Endothelial cell of umbilical vein (primary cell): ENCODE data around the gene MAD2L2. TPM values are rescaled to one million over a fixed set of nuclear protein-coding genes. Genes with fewer than 3 reads are reported as not detected.

ENCODE experiments used
- BruUV-seq: library from RNA; stranded (reverse); fragments of 400-500 nt; replicated peaks from 2 replicates; lab custom pipeline; 2021; lab: Mats Ljungman, UMichigan
- CTCF ChIA-PET: fragments of 300-600, 350-600 bp; sonication (Branson Sonifier 250); formaldehyde crosslinking; loops from one replicate; lab custom pipeline; 2021; ENCODE audit warnings: antibody characterized with exemption, inconsistent platforms; lab: Charles Lee
- POLR2A ChIA-PET: fragments of 300-600, 350-600 bp; sonication (Branson Sonifier 250); formaldehyde crosslinking; loops from one replicate; lab custom pipeline; 2021; ENCODE audit warnings: antibody characterized with exemption, inconsistent platforms; lab: Charles Lee
- DNase-seq: peaks from one replicate; pipeline ENCODE4 v3.0.0-alpha.2; 2011; ENCODE audit warnings: low read depth, low spot score
- FAIRE-seq: peaks from 2 replicates; lab custom pipeline; 2011; peaks lifted over from hg19 to GRCh38; lab: Jason Lieb, UNC
- H2AFZ ChIP-seq: 2 replicates; pipeline ENCODE4 v1.6.0; 2012; ENCODE audit warnings: low read depth, low read length, control low read depth, inconsistent platforms
- H3K27ac ChIP-seq: 2 replicates; pipeline ENCODE4 v1.5.1; 2011; ENCODE audit warnings: low read depth, mild to moderate bottlenecking, control low read depth, low read length, moderate library complexity; ENCODE audit not compliant: insufficient read depth
- H3K27me3 ChIP-seq, 2 experiments: 2 replicates each; pipeline versions ENCODE4 v1.6.0 to v1.6.1; 2011; ENCODE audit warnings: low read length in 2 of 2, mixed read lengths in 1 of 2; ENCODE audit not compliant: control insufficient read depth in 2 of 2, insufficient read depth in 2 of 2
- H3K36me3 ChIP-seq, 2 experiments: 2 replicates in 1 of 2; 3 replicates in 1 of 2; pipeline ENCODE4 v1.5.1; 2011; ENCODE audit warnings: low read length in 2 of 2, mild to moderate bottlenecking in 1 of 2, moderate library complexity in 1 of 2; ENCODE audit not compliant: control insufficient read depth in 2 of 2, insufficient read depth in 2 of 2; ENCODE audit errors: extremely low read depth in 1 of 2
- H3K4me1 ChIP-seq: 3 replicates; pipeline ENCODE4 v1.5.1; 2011; ENCODE audit warnings: mild to moderate bottlenecking, low read length; ENCODE audit not compliant: control insufficient read depth, insufficient read depth; ENCODE audit errors: extremely low read depth
- H3K4me2 ChIP-seq: 2 replicates; pipeline ENCODE4 v1.6.1; 2011; ENCODE audit warnings: low read length, control low read depth, mixed read lengths; ENCODE audit not compliant: insufficient read depth
- H3K4me3 ChIP-seq, 3 experiments: fragments of 200-600 bp in 1 of 3; sonication (generic), shearing (Covaris generic) in 1 of 3; replicated peaks in 1 of 3; 2 replicates each; pipeline ENCODE4 v1.5.1; 2011 to 2016; ENCODE audit warnings: control low read depth in 3 of 3, low read length in 3 of 3, mild to moderate bottlenecking in 2 of 3, inconsistent platforms in 1 of 3, low read depth in 1 of 3, moderate library complexity in 1 of 3; ENCODE audit not compliant: insufficient read depth in 1 of 3
- H3K79me2 ChIP-seq: 2 replicates; pipeline ENCODE4 v1.6.0; 2012; ENCODE audit warnings: low read length, inconsistent platforms; ENCODE audit not compliant: control insufficient read depth, insufficient read depth
- H3K9ac ChIP-seq: replicated peaks from 2 replicates; pipeline ENCODE3; 2011; ENCODE audit warnings: low read length, control low read depth; ENCODE audit not compliant: insufficient read depth; ENCODE audit errors: extremely low read depth
- H3K9me1 ChIP-seq: replicated peaks from 3 replicates; pipeline ENCODE4 v1.6.0; 2011; ENCODE audit warnings: mild to moderate bottlenecking, low read length; ENCODE audit not compliant: control insufficient read depth, insufficient read depth; ENCODE audit errors: extremely low read depth
- H3K9me3 ChIP-seq: replicated peaks from 2 replicates; pipeline ENCODE4 v1.5.1; 2012; ENCODE audit warnings: low read length, inconsistent platforms; ENCODE audit not compliant: control insufficient read depth, insufficient read depth
- H4K20me1 ChIP-seq: replicated peaks from 2 replicates; pipeline ENCODE3; 2011; ENCODE audit warnings: mild to moderate bottlenecking, low read length; ENCODE audit not compliant: control insufficient read depth, insufficient read depth; ENCODE audit errors: extremely low read depth
- EZH2 ChIP-seq: IDR thresholded peaks from 2 replicates; pipeline ENCODE4 v1.6.1; 2012; ENCODE audit warnings: borderline replicate concordance, low read depth, mild to moderate bottlenecking, moderate library complexity, low read length, inconsistent platforms; ENCODE audit not compliant: severe bottlenecking
- FOS ChIP-seq: IDR thresholded peaks from 2 replicates; pipeline ENCODE4 v1.6.1; 2011; ENCODE audit warnings: mild to moderate bottlenecking, low read length, moderate library complexity, borderline replicate concordance; ENCODE audit not compliant: insufficient read depth
- GATA2 ChIP-seq: IDR thresholded peaks from 2 replicates; pipeline ENCODE4 v1.7.0; 2011; ENCODE audit warnings: low read depth, mild to moderate bottlenecking, moderate library complexity, mixed read lengths, low read length; ENCODE audit not compliant: insufficient read length, insufficient read depth
- JUN ChIP-seq: IDR thresholded peaks from 2 replicates; pipeline ENCODE4 v1.6.1; 2011; ENCODE audit warnings: borderline replicate concordance, low read depth; ENCODE audit not compliant: insufficient read length, insufficient read depth
- POLR2AphosphoS5 ChIP-seq: IDR thresholded peaks from 2 replicates; pipeline ENCODE4 v1.6.1; 2012; ENCODE audit warnings: low read depth, mild to moderate bottlenecking, control low read depth, low read length, moderate library complexity; ENCODE audit not compliant: insufficient read depth
- dilution Hi-C: fragments of 300-500 bp; cut with MboI; formaldehyde crosslinking; loops from one replicate; pipeline ENCODE4 v1.15.0; 2019; ENCODE audit warnings: low sequenced_read_pairs; ENCODE audit not compliant: extremely low pct_ligation_motif_present
- intact Hi-C: fragments of 100-400 bp; cut with micrococcal nuclease; formaldehyde crosslinking; loops from one replicate; pipeline ENCODE4 v1.10.0; 2022
- polyA plus RNA-seq, 4 experiments: library from polyadenylated mRNA; depleted of rRNA in 3 of 4; stranded (reverse) in 3 of 4; unstranded in 1 of 4; fragments of >200 nt; gene quantifications; 2 replicates each; pipeline versions ENCODE4 v1.2.1 to v1.2.3, GENCODE V29; 2011 to 2012; ENCODE audit warnings: missing spikeins in 1 of 4
- total RNA-seq: library from RNA; stranded (reverse); gene quantifications from 2 replicates; pipeline ENCODE4 v1.2.3, GENCODE V29; 2021

The MAD2L2 gene
- total and polyA plus RNA-seq, 2 donors (not counting 3 experiments of a cell fraction or from before 2014, with no cell fraction given): 35.9 to 74.2 TPM

GRCh38 chr1:11720525-11720924, 39.6 kb upstream of the MAD2L2 start:
- Histone ChIP-seq H3K4me1 (peaks cover 4% of the 10 kb centered on the region), H3K79me2 (no peaks in the 10 kb centered on the region), H3K27me3 (peaks cover 0 to 4% of the 10 kb centered on the region in 2 experiments), H3K27ac (no peak overlapping the region), H3K9ac (no peak overlapping the region), H4K20me1 (no peaks in the 10 kb centered on the region), H3K9me1 (no peaks in the 10 kb centered on the region), H3K9me3 (no peaks in the 10 kb centered on the region), H3K36me3 (no peaks in the 10 kb centered on the region), H2AFZ (no peak overlapping the region), H3K4me2 (no peak overlapping the region), H3K4me3 (no peak overlapping the region)
- POLR2A ChIA-PET: no interaction called here
- dilution Hi-C loops: no loop called here
- intact Hi-C loops: no loop called here
- CTCF ChIA-PET: interaction anchor here (0.9 to 9.8 kb wide), 7 partner anchors 12 to 75 kb away, joined by 3 to 170 read pairs (median 23); partner anchors contain the start of genes AGTRAP, FBXO2, FBXO44 and FBXO6
- no peak for TF ChIP-seq EZH2
- BruUV-seq: no TSS peak
- FAIRE-seq (no peak), DNase-seq (no peak)

- no peak overlapping the region for H3K4me2 ChIP-seq
- CTCF ChIA-PET: interaction anchor here (0.7 to 9.8 kb wide), 21 partner anchors 11 to 682 kb away, joined by 3 to 170 read pairs (median 6); partner anchors contain the start of genes AGTRAP, CLCN6, FBXO2 and FBXO44
- BruUV-seq: no TSS peak
- dilution Hi-C loops: no loop called here
- H3K27ac ChIP-seq: no peak overlapping the region
- no peaks in the 10 kb centered on the region for H3K79me2 ChIP-seq
- H3K4me3 ChIP-seq: no peak overlapping the region
- H3K9me3 ChIP-seq: no peaks in the 10 kb centered on the region
- H3K9ac ChIP-seq: no peak overlapping the region
- H2AFZ ChIP-seq: no peak overlapping the region
- H3K27me3 ChIP-seq: peaks cover 0 to 4% of the 10 kb centered on the region in 2 experiments
- POLR2A ChIA-PET: interaction anchor here (1.0 to 1.6 kb wide), 2 partner anchors 24 to 56 kb away, joined by 3 to 5 read pairs; partner anchors contain the start of gene FBXO6
- no peaks in the 10 kb centered on the region for H3K36me3 ChIP-seq
- DNase-seq (no peak), FAIRE-seq (no peak)
- intact Hi-C loops: no loop called here
- H3K9me1 ChIP-seq: no peaks in the 10 kb centered on the region
- TF ChIP-seq JUN (no peak), GATA2 (no peak), EZH2 (no peak), POLR2AphosphoS5 (no peak), FOS (no peak)
- peaks cover 4% of the 10 kb centered on the region for H3K4me1 ChIP-seq
- no peaks in the 10 kb centered on the region for H4K20me1 ChIP-seq
Measured at GRCh38 chr1:11720033-11720376, 39.1 kb upstream of the MAD2L2 start.
